GM19324 (cell line): ENCODE data around the gene DROSHA.

ENCODE experiments used
- ATAC-seq: cut with Tn5 transposase; IDR thresholded peaks from one replicate; pipeline ENCODE4 v1.9.1; 2021; ENCODE audit warnings: mild to moderate bottlenecking, moderate library complexity; ENCODE audit not compliant: unreplicated experiment, low FRiP score

Gene DROSHA

GRCh38 chr5:31534527-31535046, 2.7 kb upstream of the DROSHA start:
- ATAC-seq: no peak

GRCh38 chr5:31531543-31531887, 378 bp downstream of the DROSHA start:
- ATAC-seq: peak; percentile 35

- ATAC-seq: no peak
Observed at GRCh38 chr5:31530541-31531265, 1.2 kb downstream of the DROSHA start.

GRCh38 chr5:31523041-31523440, 8.9 kb downstream of the DROSHA start:
- ATAC-seq: no peak

- ATAC-seq: no peak
Observed at GRCh38 chr5:31516802-31517201, 15.1 kb downstream of the DROSHA start.

GRCh38 chr5:31511305-31511704, 20.6 kb downstream of the DROSHA start:
- ATAC-seq: no peak

- ATAC-seq: no peak
Observed at GRCh38 chr5:31504529-31504928, 27.4 kb downstream of the DROSHA start.

GRCh38 chr5:31502506-31502905, 29.4 kb downstream of the DROSHA start:
- no peak for ATAC-seq

- ATAC-seq: no peak
Observed at GRCh38 chr5:31500256-31500655, 31.6 kb downstream of the DROSHA start.

- no peak for ATAC-seq
Observed at GRCh38 chr5:31496891-31497290, 35.0 kb downstream of the DROSHA start.

GRCh38 chr5:31496301-31496700, 35.6 kb downstream of the DROSHA start:
- no peak for ATAC-seq

- ATAC-seq: no peak
Observed at GRCh38 chr5:31495336-31495735, 36.6 kb downstream of the DROSHA start.

GRCh38 chr5:31492869-31493268, 39.0 kb downstream of the DROSHA start:
- ATAC-seq: no peak

GRCh38 chr5:31487506-31487905, 44.4 kb downstream of the DROSHA start:
- ATAC-seq: no peak

- no peak for ATAC-seq
Observed at GRCh38 chr5:31486441-31486840, 45.5 kb downstream of the DROSHA start.

GRCh38 chr5:31485376-31486207, 46.3 kb downstream of the DROSHA start:
- no peak for ATAC-seq

GRCh38 chr5:31481531-31482165, 50.2 kb downstream of the DROSHA start:
- no peak for ATAC-seq

- no peak for ATAC-seq
Observed at GRCh38 chr5:31479706-31480105, 52.2 kb downstream of the DROSHA start.

GRCh38 chr5:31478901-31479300, 53.0 kb downstream of the DROSHA start:
- no peak for ATAC-seq

- no peak for ATAC-seq
Observed at GRCh38 chr5:31477971-31478370, 53.9 kb downstream of the DROSHA start.

- ATAC-seq: no peak
Observed at GRCh38 chr5:31477516-31477915, 54.4 kb downstream of the DROSHA start.
